HepG2 (cell line): ENCODE results near the gene SRGAP3. TPM values are rescaled to one million over a fixed set of nuclear protein-coding genes. Genes with fewer than 3 reads are reported as not detected.

Experiments
- ATAC-seq: fragments of 200-7000 bp; cut with Tn5 transposase; 3 replicates; pipeline ENCODE4 v1.9.1; 2020; ENCODE audit warnings: mild to moderate bottlenecking, moderate library complexity
- BruUV-seq: library from RNA; stranded (reverse); fragments of 400-500 nt; replicated peaks from 2 replicates; lab custom pipeline; 2021; lab: Mats Ljungman, UMichigan
- CTCF ChIA-PET: fragments of 300-600 bp; formaldehyde crosslinking; extraction: SDS; loops from one replicate; lab custom pipeline; 2021; ENCODE audit warnings: low total read pairs, inconsistent platforms, low intra/inter-chr PET ratio; lab: Yijun Ruan, JAX
- POLR2A ChIA-PET: fragments of 350-600 bp; sonication (Branson Sonifier 250); formaldehyde crosslinking; loops from one replicate; lab custom pipeline; 2020; ENCODE audit warnings: antibody characterized with exemption, inconsistent platforms; lab: Yijun Ruan, JAX
- DNase-seq: peaks from one replicate; pipeline ENCODE4 v3.0.0-alpha.2; 2015; ENCODE audit warnings: low spot score
- FAIRE-seq: peaks from 3 replicates; lab custom pipeline; 2011; peaks lifted over from hg19 to GRCh38; lab: Jason Lieb, UNC
- H2AFZ ChIP-seq: one replicate; pipeline ENCODE4 v1.6.1; 2011; ENCODE audit warnings: low read length, inconsistent platforms
- H3K27ac ChIP-seq: fragments of 300-600 bp; 3 replicates; pipeline ENCODE4 v1.8.0; 2011; ENCODE audit warnings: mixed run types, mild to moderate bottlenecking, mixed read lengths, low read length, inconsistent platforms; ENCODE audit not compliant: insufficient read depth; ENCODE audit errors: extremely low read length
- H3K27me3 ChIP-seq, 2 experiments: fragments of 200-600 bp in 1 of 2; 2 replicates in 1 of 2; 3 replicates in 1 of 2; pipeline versions ENCODE4 v1.6.0 to v1.8.0; 2011; ENCODE audit warnings: low read length in 2 of 2, mild to moderate bottlenecking in 2 of 2, moderate library complexity in 2 of 2, inconsistent platforms in 1 of 2; ENCODE audit not compliant: insufficient read depth in 2 of 2, control insufficient read depth in 1 of 2
- H3K36me3 ChIP-seq, 2 experiments: fragments of 200-600 bp in 1 of 2; replicated peaks in 1 of 2; 2 replicates in 1 of 2; 3 replicates in 1 of 2; pipeline versions ENCODE4 v1.5.1 to v1.8.0; 2011; ENCODE audit warnings: low read length in 2 of 2, inconsistent platforms in 1 of 2; ENCODE audit not compliant: insufficient read depth in 2 of 2, control insufficient read depth in 1 of 2
- H3K4me1 ChIP-seq: 2 replicates; pipeline ENCODE4 v1.5.1; 2012; ENCODE audit warnings: low read length, inconsistent platforms; ENCODE audit not compliant: insufficient read depth
- H3K4me2 ChIP-seq: 2 replicates; pipeline ENCODE4 v1.6.0; 2011; ENCODE audit warnings: low read depth, low read length, inconsistent platforms
- H3K4me3 ChIP-seq, 3 experiments: fragments of 200-600 bp in 1 of 3; sonication (generic), shearing (Covaris generic) in 1 of 3; replicated peaks in 1 of 3; 2 replicates each; pipeline ENCODE4 v1.5.1; 2011 to 2016; ENCODE audit warnings: low read length in 3 of 3, inconsistent platforms in 2 of 3, low read depth in 2 of 3, mild to moderate bottlenecking in 2 of 3, control low read depth in 1 of 3, mixed read lengths in 1 of 3; ENCODE audit not compliant: insufficient read depth in 1 of 3
- H3K79me2 ChIP-seq: one replicate; pipeline ENCODE4 v1.6.1; 2011; ENCODE audit warnings: low read length, inconsistent platforms; ENCODE audit not compliant: insufficient read depth
- H3K9ac ChIP-seq: 2 replicates; pipeline ENCODE4 v1.6.0; 2011; ENCODE audit warnings: mild to moderate bottlenecking, low read depth, low read length, inconsistent platforms; ENCODE audit not compliant: insufficient read depth
- H3K9me3 ChIP-seq: 2 replicates; pipeline ENCODE4 v1.5.1; 2012; ENCODE audit warnings: mild to moderate bottlenecking, low read length
- H4K20me1 ChIP-seq: 2 replicates; pipeline ENCODE4 v1.6.0; 2011; ENCODE audit warnings: inconsistent platforms, mild to moderate bottlenecking, low read length, moderate library complexity; ENCODE audit not compliant: insufficient read depth
- SOX6 ChIP-seq, 2 experiments: fragments of 450-650 bp in 1 of 2; sonication (generic) in 1 of 2; formaldehyde crosslinking in 1 of 2; IDR thresholded peaks; 2 replicates each; pipeline versions ENCODE4 v1.4.0 to v1.6.1; 2017 to 2020; ENCODE audit warnings: antibody characterized with exemption in 1 of 2, mild to moderate bottlenecking in 1 of 2, missing genetic modification reagents in 1 of 2
- TAF15 ChIP-seq: fragments of 200-400 bp; formaldehyde crosslinking; IDR thresholded peaks from one replicate; pipeline ENCODE4 v1.6.1; 2018; ENCODE audit warnings: mild to moderate bottlenecking, low read depth, low read length; ENCODE audit not compliant: poor library complexity, severe bottlenecking
- WGBS: methylation state at CpG from one replicate; pipeline ENCODE4 v1.1.6; 2017; ENCODE audit warnings: low lambda C conversion rate; 5-methylcytosine and 5-hydroxymethylcytosine counted together
- in situ Hi-C: cut with HindIII; loops from 2 replicates; pipeline ENCODE4 v1.10.0; 2017; ENCODE audit warnings: low pct_unique_long_range_greater_than_20kb; ENCODE audit not compliant: extremely low pct_ligation_motif_present
- intact Hi-C: fragments of 100-400 bp; cut with micrococcal nuclease; formaldehyde crosslinking; loops from one replicate; pipeline ENCODE4 v1.10.0; 2022; ENCODE audit not compliant: unreplicated experiment
- polyA plus RNA-seq, 8 experiments: library from polyadenylated mRNA; depleted of rRNA in 3 of 8; stranded (reverse) in 7 of 8; unstranded in 1 of 8; fragments of >200 nt; fragmentation: Illumina TruSeq in 4 of 8; extraction: Trizol in 4 of 8; gene quantifications; 2 replicates each; pipeline versions ENCODE4 v1.2.1 to v1.2.3, GENCODE V29; 2011 to 2016; ENCODE audit warnings: low read depth in 4 of 8, missing spikeins in 1 of 8, mixed read lengths in 1 of 8; ENCODE audit not compliant: insufficient read depth in 1 of 8
- total RNA-seq, 5 experiments: library from RNA; depleted of rRNA; stranded (reverse); fragments of >200 nt; fragmentation: Illumina TruSeq; extraction: Trizol; gene quantifications; 2 replicates each; pipeline ENCODE4 v1.2.3, GENCODE V29; 2016; ENCODE audit warnings: low read depth in 1 of 5
- TF ChIP-seq, protein P1 (sequence below): IDR thresholded peaks from 2 replicates; pipeline ENCODE4 v1.6.1; 2016; ENCODE audit warnings: low read depth, borderline replicate concordance
- TF ChIP-seq, protein P2 (sequence below): sonication (generic); formaldehyde crosslinking; IDR thresholded peaks from 2 replicates; pipeline ENCODE4 v1.5.0; 2020; ENCODE audit warnings: mild to moderate bottlenecking, missing genetic modification reagents, borderline replicate concordance
- TF ChIP-seq, protein P3 (sequence below): sonication (generic); formaldehyde crosslinking; IDR thresholded peaks from 2 replicates; pipeline ENCODE4 v1.4.0; 2020; ENCODE audit warnings: missing genetic modification reagents

Gene SRGAP3
- total and polyA plus RNA-seq, 2 of the 13 experiments (the other 11 are each of a cell fraction or from before 2014, with no cell fraction given) = 1.2 to 1.4 TPM

DNA sequence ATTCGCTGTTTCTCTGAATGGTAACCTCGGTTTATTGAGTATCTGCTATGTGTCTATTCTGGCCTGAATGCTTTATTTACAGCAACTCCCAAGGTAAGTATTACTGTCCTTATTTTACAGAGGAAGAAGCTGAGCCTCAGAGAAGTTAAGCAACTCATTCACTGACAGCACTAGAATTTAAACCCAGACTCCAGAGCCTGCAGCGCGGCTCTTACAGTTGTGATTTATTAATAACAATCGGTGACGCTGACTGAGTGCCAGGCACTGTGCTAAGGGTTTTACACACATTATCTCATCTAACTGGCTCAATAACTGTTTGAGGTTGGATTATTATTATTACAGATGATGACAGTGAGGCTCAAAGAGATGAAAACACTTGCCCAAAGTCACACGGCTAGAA is 19.6 kb downstream of the SRGAP3 start:
- CTCF ChIA-PET = no interaction called here
- no peak overlapping the region for H3K4me2 ChIP-seq
- no peak overlapping the region for H3K4me3 ChIP-seq
- H2AFZ ChIP-seq = no peak overlapping the region
- DNase-seq (no peak), ATAC-seq (no peak), FAIRE-seq (no peak)
- no peaks in the 10 kb centered on the region for H4K20me1 ChIP-seq
- BruUV-seq = no TSS peak
- no peaks in the 10 kb centered on the region for H3K79me2 ChIP-seq
- intact Hi-C loops (no loop called here), in situ Hi-C loops (no loop called here)
- WGBS = 70% methylated on average over 7 of the region's 7 CpGs
- no peaks in the 10 kb centered on the region for H3K9me3 ChIP-seq
- no peak overlapping the region for H3K27ac ChIP-seq
- no peak overlapping the region for H3K9ac ChIP-seq
- no peaks in the 10 kb centered on the region for H3K4me1 ChIP-seq
- no peaks in the 10 kb centered on the region for H3K36me3 ChIP-seq
- TF ChIP-seq, protein P1, sequence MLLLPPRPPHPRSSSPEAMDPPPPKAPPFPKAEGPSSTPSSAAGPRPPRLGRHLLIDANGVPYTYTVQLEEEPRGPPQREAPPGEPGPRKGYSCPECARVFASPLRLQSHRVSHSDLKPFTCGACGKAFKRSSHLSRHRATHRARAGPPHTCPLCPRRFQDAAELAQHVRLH (CRISPR knock-in tag) = no peak
- TF ChIP-seq, protein P2, sequence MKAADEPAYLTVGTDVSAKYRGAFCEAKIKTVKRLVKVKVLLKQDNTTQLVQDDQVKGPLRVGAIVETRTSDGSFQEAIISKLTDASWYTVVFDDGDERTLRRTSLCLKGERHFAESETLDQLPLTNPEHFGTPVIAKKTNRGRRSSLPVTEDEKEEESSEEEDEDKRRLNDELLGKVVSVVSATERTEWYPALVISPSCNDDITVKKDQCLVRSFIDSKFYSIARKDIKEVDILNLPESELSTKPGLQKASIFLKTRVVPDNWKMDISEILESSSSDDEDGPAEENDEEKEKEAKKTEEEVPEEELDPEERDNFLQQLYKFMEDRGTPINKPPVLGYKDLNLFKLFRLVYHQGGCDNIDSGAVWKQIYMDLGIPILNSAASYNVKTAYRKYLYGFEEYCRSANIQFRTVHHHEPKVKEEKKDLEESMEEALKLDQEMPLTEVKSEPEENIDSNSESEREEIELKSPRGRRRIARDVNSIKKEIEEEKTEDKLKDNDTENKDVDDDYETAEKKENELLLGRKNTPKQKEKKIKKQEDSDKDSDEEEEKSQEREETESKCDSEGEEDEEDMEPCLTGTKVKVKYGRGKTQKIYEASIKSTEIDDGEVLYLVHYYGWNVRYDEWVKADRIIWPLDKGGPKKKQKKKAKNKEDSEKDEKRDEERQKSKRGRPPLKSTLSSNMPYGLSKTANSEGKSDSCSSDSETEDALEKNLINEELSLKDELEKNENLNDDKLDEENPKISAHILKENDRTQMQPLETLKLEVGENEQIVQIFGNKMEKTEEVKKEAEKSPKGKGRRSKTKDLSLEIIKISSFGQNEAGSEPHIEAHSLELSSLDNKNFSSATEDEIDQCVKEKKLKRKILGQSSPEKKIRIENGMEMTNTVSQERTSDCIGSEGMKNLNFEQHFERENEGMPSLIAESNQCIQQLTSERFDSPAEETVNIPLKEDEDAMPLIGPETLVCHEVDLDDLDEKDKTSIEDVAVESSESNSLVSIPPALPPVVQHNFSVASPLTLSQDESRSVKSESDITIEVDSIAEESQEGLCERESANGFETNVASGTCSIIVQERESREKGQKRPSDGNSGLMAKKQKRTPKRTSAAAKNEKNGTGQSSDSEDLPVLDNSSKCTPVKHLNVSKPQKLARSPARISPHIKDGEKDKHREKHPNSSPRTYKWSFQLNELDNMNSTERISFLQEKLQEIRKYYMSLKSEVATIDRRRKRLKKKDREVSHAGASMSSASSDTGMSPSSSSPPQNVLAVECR (CRISPR knock-in tag) = no peak
- TF ChIP-seq, protein P3, sequence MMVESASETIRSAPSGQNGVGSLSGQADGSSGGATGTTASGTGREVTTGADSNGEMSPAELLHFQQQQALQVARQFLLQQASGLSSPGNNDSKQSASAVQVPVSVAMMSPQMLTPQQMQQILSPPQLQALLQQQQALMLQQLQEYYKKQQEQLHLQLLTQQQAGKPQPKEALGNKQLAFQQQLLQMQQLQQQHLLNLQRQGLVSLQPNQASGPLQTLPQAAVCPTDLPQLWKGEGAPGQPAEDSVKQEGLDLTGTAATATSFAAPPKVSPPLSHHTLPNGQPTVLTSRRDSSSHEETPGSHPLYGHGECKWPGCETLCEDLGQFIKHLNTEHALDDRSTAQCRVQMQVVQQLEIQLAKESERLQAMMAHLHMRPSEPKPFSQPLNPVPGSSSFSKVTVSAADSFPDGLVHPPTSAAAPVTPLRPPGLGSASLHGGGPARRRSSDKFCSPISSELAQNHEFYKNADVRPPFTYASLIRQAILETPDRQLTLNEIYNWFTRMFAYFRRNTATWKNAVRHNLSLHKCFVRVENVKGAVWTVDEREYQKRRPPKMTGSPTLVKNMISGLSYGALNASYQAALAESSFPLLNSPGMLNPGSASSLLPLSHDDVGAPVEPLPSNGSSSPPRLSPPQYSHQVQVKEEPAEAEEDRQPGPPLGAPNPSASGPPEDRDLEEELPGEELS (CRISPR knock-in tag) = no peak
- TF ChIP-seq SOX6 (IDR thresholded peaks at IDR 0.05) (no peak), SOX6 (CRISPR knock-in tag; IDR thresholded peaks at IDR 0.05) (no peak), TAF15 (no peak)
- POLR2A ChIA-PET = no interaction called here
- no peaks in the 10 kb centered on the region for H3K27me3 ChIP-seq
